HepG2 (cell line): ENCODE measurements around the gene RBP5. TPM values are rescaled to one million over a fixed set of nuclear protein-coding genes. Genes with fewer than 3 reads are reported as not detected.

ENCODE experiments used
- CC2D1A ChIP-seq: sonication (generic); formaldehyde crosslinking; IDR thresholded peaks from 2 replicates; pipeline ENCODE4 v1.8.1; 2023; ENCODE audit warnings: mild to moderate bottlenecking, missing genetic modification reagents
- CHCHD3 ChIP-seq: sonication (generic); formaldehyde crosslinking; IDR thresholded peaks from 2 replicates; pipeline ENCODE4 v1.8.0; 2022; ENCODE audit warnings: mild to moderate bottlenecking, missing genetic modification reagents, moderate library complexity
- GABPA ChIP-seq, 2 experiments: IDR thresholded peaks; 2 replicates each; pipeline ENCODE4 v1.6.1; 2011 to 2016; ENCODE audit warnings: low read depth in 2 of 2, low read length in 1 of 2, missing biosample characterization in 1 of 2, missing genetic modification characterization in 1 of 2
- KLF13 ChIP-seq: sonication (generic); formaldehyde crosslinking; IDR thresholded peaks from 2 replicates; pipeline ENCODE4 v1.4.0; 2020; ENCODE audit warnings: mild to moderate bottlenecking, missing genetic modification reagents
- KMT2B ChIP-seq: IDR thresholded peaks from 2 replicates; pipeline ENCODE4 v1.6.1; 2016; ENCODE audit warnings: missing genetic modification reagents, missing compliant biosample characterization
- MEIS2 ChIP-seq: sonication (generic); formaldehyde crosslinking; IDR thresholded peaks from 2 replicates; pipeline ENCODE4 v1.9.0; 2021; ENCODE audit warnings: mild to moderate bottlenecking, missing genetic modification reagents
- MYPOP ChIP-seq: sonication (generic); formaldehyde crosslinking; IDR thresholded peaks from 2 replicates; pipeline ENCODE4 v1.8.1; 2023; ENCODE audit warnings: mild to moderate bottlenecking, moderate library complexity, missing genetic modification reagents
- NBN ChIP-seq: fragments of 450-650 bp; conservative IDR thresholded peaks from 2 replicates; pipeline ENCODE4 v1.6.1; 2017
- NONO ChIP-seq, 2 experiments: fragments of 450-650 bp in 1 of 2; sonication (generic) in 1 of 2; formaldehyde crosslinking in 1 of 2; IDR thresholded peaks in 1 of 2; conservative IDR thresholded peaks in 1 of 2; 2 replicates each; pipeline versions ENCODE4 v1.6.1 to v1.8.0; 2017 to 2022; ENCODE audit warnings: mild to moderate bottlenecking in 1 of 2, missing genetic modification reagents in 1 of 2, moderate library complexity in 1 of 2
- NRL ChIP-seq: sonication (generic); formaldehyde crosslinking; IDR thresholded peaks from 2 replicates; pipeline ENCODE4 v1.5.0; 2020; ENCODE audit warnings: missing genetic modification reagents, mild to moderate bottlenecking, moderate library complexity, borderline replicate concordance
- POLR2A ChIP-seq, 2 experiments: IDR thresholded peaks; 2 replicates each; pipeline ENCODE4 v1.6.1; 2011; ENCODE audit warnings: low read depth in 2 of 2, low read length in 2 of 2, mild to moderate bottlenecking in 1 of 2, moderate library complexity in 1 of 2; ENCODE audit not compliant: insufficient read depth in 1 of 2
- POLR2G ChIP-seq: fragments of 200-400 bp; formaldehyde crosslinking; IDR thresholded peaks from 2 replicates; pipeline ENCODE4 v1.6.1; 2018; ENCODE audit warnings: mild to moderate bottlenecking, low read depth, low read length, moderate library complexity
- RFX3 ChIP-seq: IDR thresholded peaks from 2 replicates; pipeline ENCODE4 v1.6.1; 2016; ENCODE audit warnings: missing biosample characterization, missing genetic modification reagents
- SIN3B ChIP-seq: fragments of 150-350 bp; IDR thresholded peaks from 2 replicates; pipeline ENCODE4 v1.6.1; 2014; ENCODE audit warnings: low read length
- SRY ChIP-seq: sonication (generic); formaldehyde crosslinking; IDR thresholded peaks from 2 replicates; pipeline ENCODE4 v1.8.0; 2022; ENCODE audit warnings: mild to moderate bottlenecking, missing genetic modification reagents
- STAT6 ChIP-seq: sonication (generic); formaldehyde crosslinking; IDR thresholded peaks from 2 replicates; pipeline ENCODE4 v1.4.0; 2020; ENCODE audit warnings: missing genetic modification reagents, mild to moderate bottlenecking, borderline replicate concordance
- TCF7L2 ChIP-seq: IDR thresholded peaks from 2 replicates; pipeline ENCODE4 v1.6.1; 2011; ENCODE audit warnings: mild to moderate bottlenecking, low read depth, low read length, moderate library complexity
- THAP8 ChIP-seq: sonication (generic); formaldehyde crosslinking; IDR thresholded peaks from 2 replicates; pipeline ENCODE4 v1.5.1; 2020; ENCODE audit warnings: missing genetic modification reagents, mild to moderate bottlenecking, borderline replicate concordance
- TOE1 ChIP-seq: sonication (generic); formaldehyde crosslinking; IDR thresholded peaks from 2 replicates; pipeline ENCODE4 v1.4.0; 2020; ENCODE audit warnings: mild to moderate bottlenecking, missing genetic modification reagents
- ZBTB8A ChIP-seq: sonication (generic); formaldehyde crosslinking; IDR thresholded peaks from 2 replicates; pipeline ENCODE4 v1.4.0; 2020; ENCODE audit warnings: mild to moderate bottlenecking, low read depth, missing genetic modification reagents, borderline replicate concordance
- ZFP36L1 ChIP-seq: sonication (generic); formaldehyde crosslinking; IDR thresholded peaks from 2 replicates; pipeline ENCODE4 v1.8.0; 2022; ENCODE audit warnings: mild to moderate bottlenecking, missing genetic modification reagents, moderate library complexity
- ZNF333 ChIP-seq: sonication (generic); formaldehyde crosslinking; IDR thresholded peaks from 2 replicates; pipeline ENCODE4 v1.4.0; 2020; ENCODE audit warnings: mild to moderate bottlenecking, missing genetic modification reagents, borderline replicate concordance
- ZNF513 ChIP-seq: sonication (generic); formaldehyde crosslinking; conservative IDR thresholded peaks from 2 replicates; pipeline ENCODE4 v1.5.0; 2020; ENCODE audit warnings: missing genetic modification reagents
- ZNF569 ChIP-seq: sonication (generic); formaldehyde crosslinking; IDR thresholded peaks from 2 replicates; pipeline ENCODE4 v1.5.0; 2020; ENCODE audit warnings: mild to moderate bottlenecking, missing genetic modification reagents, moderate library complexity, borderline replicate concordance
- polyA plus RNA-seq, 8 experiments: library from polyadenylated mRNA; depleted of rRNA in 3 of 8; stranded (reverse) in 7 of 8; unstranded in 1 of 8; fragments of >200 nt; fragmentation: Illumina TruSeq in 4 of 8; extraction: Trizol in 4 of 8; gene quantifications; 2 replicates each; pipeline versions ENCODE4 v1.2.1 to v1.2.3, GENCODE V29; 2011 to 2016; ENCODE audit warnings: low read depth in 4 of 8, missing spikeins in 1 of 8, mixed read lengths in 1 of 8; ENCODE audit not compliant: insufficient read depth in 1 of 8
- total RNA-seq, 5 experiments: library from RNA; depleted of rRNA; stranded (reverse); fragments of >200 nt; fragmentation: Illumina TruSeq; extraction: Trizol; gene quantifications; 2 replicates each; pipeline ENCODE4 v1.2.3, GENCODE V29; 2016; ENCODE audit warnings: low read depth in 1 of 5

Gene RBP5
- total and polyA plus RNA-seq, 2 of the 13 experiments (the other 11 are each of a cell fraction or from before 2014, with no cell fraction given) = 13.8 to 19.8 TPM

DNA sequence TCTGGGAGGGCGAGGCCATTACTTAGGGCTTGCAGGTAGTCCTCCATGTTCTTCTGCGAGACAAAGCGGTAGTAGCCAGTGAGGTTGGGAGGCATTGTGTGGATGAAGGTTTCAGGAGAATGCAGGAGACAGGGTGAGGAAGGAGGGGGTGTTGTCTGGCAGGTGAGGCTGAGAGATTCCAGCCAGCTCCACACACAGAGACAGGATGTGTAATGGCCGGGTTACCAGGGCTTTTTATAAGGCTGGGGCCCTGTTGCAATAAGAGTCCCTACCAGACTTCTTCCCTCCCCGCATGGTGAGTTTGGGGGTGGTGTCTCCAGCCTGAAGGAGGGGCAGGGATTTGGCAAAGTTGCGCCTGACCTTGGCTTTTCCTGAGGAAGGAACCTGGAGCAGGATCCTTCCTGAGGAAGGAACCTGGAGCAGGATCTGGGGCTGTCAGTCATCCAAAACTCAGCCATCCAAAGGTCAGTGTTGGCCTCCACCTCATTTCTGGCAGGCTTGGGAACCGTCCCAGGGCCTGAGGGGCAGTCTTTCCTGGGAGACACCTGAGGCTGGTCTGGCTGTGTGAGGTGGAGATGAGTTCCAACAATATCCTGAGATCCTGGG lies at the start of gene RBP5 (continued):
- TF ChIP-seq GABPA (IDR thresholded peaks at IDR 0.05; ENCODE audit: low read depth, low read length) (no peak), GABPA (CRISPR knock-in tag; IDR thresholded peaks at IDR 0.05; ENCODE audit: low read depth) (no peak; the same call in 1 of the 2 replicates), ZFP36L1 (CRISPR knock-in tag) (no peak), TCF7L2 (no peak), STAT6 (CRISPR knock-in tag) (no peak), NONO (IDR thresholded peaks at IDR 0.05) (no peak), NONO (CRISPR knock-in tag; conservative IDR thresholded peaks at IDR 0.05) (0 out of 2 replicates have a peak, but pooled peaks have one; percentile 6), ZBTB8A (CRISPR knock-in tag) (no peak), KLF13 (CRISPR knock-in tag) (no peak), ZNF569 (no peak), ZNF513 (CRISPR knock-in tag) (no peak), CC2D1A (CRISPR knock-in tag) (no peak), KMT2B (CRISPR knock-in tag) (0 out of 2 replicates have a peak, but pooled peaks have one; percentile 7), ZNF333 (CRISPR knock-in tag) (no peak), TOE1 (no peak), MEIS2 (CRISPR knock-in tag) (no peak), RFX3 (CRISPR knock-in tag) (no peak), CHCHD3 (CRISPR knock-in tag) (0 out of 2 replicates have a peak, but pooled peaks have one; percentile 27), THAP8 (CRISPR knock-in tag) (0 out of 2 replicates have a peak, but pooled peaks have one; percentile 36), SIN3B (no peak), MYPOP (CRISPR knock-in tag) (0 out of 2 replicates have a peak, but pooled peaks have one; percentile 28), NBN (no peak), NRL (peak; percentile 59; the same call in 1 of the 2 replicates), SRY (0 out of 2 replicates have a peak, but pooled peaks have one; percentile 14), POLR2A (IDR thresholded peaks at IDR 0.05; ENCODE audit: insufficient read depth in 1 of 2, low read depth in 2 of 2, low read length in 2 of 2) (peak in 1 of 2 experiments; percentile 58; a peak in 3 of 4 replicates), POLR2G (peak; percentile 35; the same call in 1 of the 2 replicates)
